AG04449 (cell line): ENCODE data around the gene NPIPA7.
"Not testable (repeated sequence)": the region's sequence is repeated elsewhere in the genome, so short reads cannot be mapped to it uniquely, and the experiment has no call there.

ENCODE experiments used
- CTCF ChIA-PET: fragments of 350-600 bp; formaldehyde crosslinking; extraction: SDS; loops from one replicate; lab custom pipeline; 2021; ENCODE audit warnings: antibody characterized with exemption; lab: Yijun Ruan, JAX
- POLR2A ChIA-PET: fragments of 400-600, 350-600 bp; formaldehyde crosslinking; extraction: SDS; loops from one replicate; lab custom pipeline; 2020; ENCODE audit warnings: antibody characterized with exemption, inconsistent platforms; lab: Yijun Ruan, JAX
- DNase-seq: peaks from one replicate; pipeline ENCODE4 v3.0.0-alpha.2; 2010; ENCODE audit warnings: low read depth, low spot score
- H3K4me3 ChIP-seq: 2 replicates; pipeline ENCODE4 v1.5.1; 2011; ENCODE audit warnings: low read depth, mild to moderate bottlenecking, control low read depth, low read length

Gene NPIPA7

GRCh38 chr16:16378840-16379239 is at the start of gene NPIPA7:
TSS of gene NPIPA7 (plus strand) at chr16:16379140. CDS start at chr16:16379245, 105 bp downstream.
- H3K4me3 ChIP-seq, CTCF ChIA-PET, DNase-seq, POLR2A ChIA-PET: not testable (repeated sequence)

DNA sequence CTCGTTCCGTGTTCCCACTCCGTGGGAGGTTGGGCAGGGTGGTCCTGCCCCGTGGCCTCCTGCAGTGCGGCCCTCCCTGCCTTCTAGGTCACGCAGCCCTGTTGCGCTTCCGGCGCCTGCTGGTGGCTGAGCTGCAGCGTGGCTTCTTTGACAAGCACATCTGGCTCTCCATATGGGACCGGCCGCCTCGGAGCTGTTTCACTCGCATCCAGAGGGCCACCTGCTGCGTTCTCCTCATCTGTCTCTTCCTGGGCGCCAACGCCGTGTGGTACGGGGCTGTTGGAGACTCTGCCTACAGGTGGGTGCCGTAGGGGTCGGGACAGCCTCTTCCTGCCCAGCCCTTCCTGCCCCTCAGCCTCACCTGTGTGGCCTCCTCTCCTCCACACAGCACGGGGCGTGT is 47.5 kb upstream of the NPIPA7 start:
- H3K4me3 ChIP-seq, DNase-seq, POLR2A ChIA-PET, CTCF ChIA-PET: not testable (repeated sequence)

DNA sequence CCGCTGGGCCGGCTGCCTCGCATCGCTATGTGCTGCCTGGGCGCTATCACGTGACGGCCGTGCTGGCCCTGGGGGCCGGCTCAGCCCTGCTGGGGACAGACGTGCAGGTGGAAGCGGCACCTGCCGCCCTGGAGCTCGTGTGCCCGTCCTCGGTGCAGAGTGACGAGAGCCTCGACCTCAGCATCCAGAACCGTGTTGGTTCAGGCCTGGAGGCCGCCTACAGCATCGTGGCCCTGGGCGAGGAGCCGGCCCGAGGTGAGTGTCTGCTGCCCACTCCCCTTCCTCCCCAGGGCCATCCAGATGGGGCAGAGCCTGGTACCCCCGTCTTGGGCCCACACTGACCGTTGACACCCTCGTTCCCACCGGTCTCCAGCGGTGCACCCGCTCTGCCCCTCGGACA is 21.4 kb upstream of the NPIPA7 start:
- H3K4me3 ChIP-seq, DNase-seq, CTCF ChIA-PET, POLR2A ChIA-PET: not testable (repeated sequence)

- DNase-seq, POLR2A ChIA-PET, CTCF ChIA-PET, H3K4me3 ChIP-seq: not testable (repeated sequence)
Observed at GRCh38 chr16:16358539-16359240, 20.2 kb upstream of the NPIPA7 start.

- H3K4me3 ChIP-seq, CTCF ChIA-PET, DNase-seq, POLR2A ChIA-PET: not testable (repeated sequence)
Observed at GRCh38 chr16:16363595-16363994, 15.3 kb upstream of the NPIPA7 start.

GRCh38 chr16:16364100-16364499 is 14.8 kb upstream of the NPIPA7 start:
- POLR2A ChIA-PET, DNase-seq, H3K4me3 ChIP-seq, CTCF ChIA-PET: not testable (repeated sequence)

GRCh38 chr16:16364701-16365100 is 14.2 kb upstream of the NPIPA7 start:
- DNase-seq, CTCF ChIA-PET, POLR2A ChIA-PET, H3K4me3 ChIP-seq: not testable (repeated sequence)

DNA sequence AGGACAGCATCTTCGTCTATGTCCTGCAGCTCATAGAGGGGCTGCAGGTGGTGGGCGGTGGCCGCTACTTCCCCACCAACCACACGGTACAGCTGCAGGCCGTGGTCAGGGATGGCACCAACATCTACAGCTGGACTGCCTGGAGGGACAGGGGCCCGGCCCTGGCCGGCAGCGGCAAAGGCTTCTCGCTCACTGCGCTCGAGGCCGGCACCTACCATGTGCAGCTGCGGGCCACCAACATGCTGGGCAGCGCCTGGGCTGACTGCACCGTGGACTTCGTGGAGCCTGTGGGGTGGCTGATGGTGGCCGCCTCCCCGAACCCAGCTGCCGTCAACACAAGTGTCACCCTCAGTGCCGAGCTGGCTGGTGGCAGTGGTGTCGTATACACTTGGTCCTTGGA is 13.6 kb upstream of the NPIPA7 start:
- DNase-seq, CTCF ChIA-PET, H3K4me3 ChIP-seq, POLR2A ChIA-PET: not testable (repeated sequence)

DNA sequence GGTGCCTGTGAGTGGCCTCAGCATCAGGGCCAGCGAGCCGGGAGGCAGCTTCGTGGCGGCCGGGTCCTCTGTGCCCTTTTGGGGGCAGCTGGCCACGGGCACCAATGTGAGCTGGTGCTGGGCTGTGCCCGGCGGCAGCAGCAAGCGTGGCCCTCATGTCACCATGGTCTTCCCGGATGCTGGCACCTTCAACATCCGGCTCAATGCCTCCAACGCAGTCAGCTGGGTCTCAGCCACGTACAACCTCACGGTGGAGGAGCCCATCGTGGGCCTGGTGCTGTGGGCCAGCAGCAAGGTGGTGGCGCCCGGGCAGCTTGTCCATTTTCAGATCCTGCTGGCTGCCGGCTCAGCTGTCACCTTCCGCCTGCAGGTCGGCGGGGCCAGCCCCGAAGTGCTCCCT is 13.1 kb upstream of the NPIPA7 start:
- CTCF ChIA-PET, POLR2A ChIA-PET, H3K4me3 ChIP-seq, DNase-seq: not testable (repeated sequence)

- CTCF ChIA-PET, H3K4me3 ChIP-seq, DNase-seq, POLR2A ChIA-PET: not testable (repeated sequence)
Observed at GRCh38 chr16:16366552-16367284, 12.2 kb upstream of the NPIPA7 start.

GRCh38 chr16:16367285-16367628 is 11.7 kb upstream of the NPIPA7 start:
- CTCF ChIA-PET, H3K4me3 ChIP-seq, POLR2A ChIA-PET, DNase-seq: not testable (repeated sequence)

- DNase-seq, POLR2A ChIA-PET, CTCF ChIA-PET, H3K4me3 ChIP-seq: not testable (repeated sequence)
Observed at GRCh38 chr16:16369081-16369856, 9.7 kb upstream of the NPIPA7 start.

- CTCF ChIA-PET, POLR2A ChIA-PET: not testable (repeated sequence)
Observed at GRCh38 chr16:16371136-16371735, 7.7 kb upstream of the NPIPA7 start.

GRCh38 chr16:16374192-16374591 is 4.7 kb upstream of the NPIPA7 start:
- CTCF ChIA-PET, H3K4me3 ChIP-seq, POLR2A ChIA-PET, DNase-seq: not testable (repeated sequence)

More at GRCh38 chr16:16371136-16371735, 7.7 kb upstream of the NPIPA7 start:
- H3K4me3 ChIP-seq, DNase-seq: not testable (repeated sequence)

GRCh38 chr16:16399685-16400084 is 20.7 kb downstream of the NPIPA7 start:
- H3K4me3 ChIP-seq, POLR2A ChIA-PET, CTCF ChIA-PET, DNase-seq: not testable (repeated sequence)

DNA sequence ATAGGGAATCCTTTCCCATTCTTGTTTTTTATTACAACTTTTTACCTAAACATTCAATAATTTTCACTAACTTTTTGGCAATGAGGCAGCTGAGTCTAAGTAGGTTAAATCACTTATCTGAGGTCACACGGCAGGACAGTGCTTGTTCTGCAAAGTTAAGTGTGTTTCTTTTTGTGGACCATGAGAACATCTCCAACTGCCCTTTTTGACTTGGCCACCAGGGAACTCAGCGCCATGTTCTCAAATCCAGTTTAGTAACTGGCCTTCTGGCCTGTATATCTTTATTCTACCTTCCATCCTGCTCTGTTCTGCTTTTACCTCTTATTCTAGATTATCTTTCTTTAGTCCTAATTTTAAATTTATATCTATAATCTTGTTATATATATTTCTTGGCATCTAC is 23.4 kb downstream of the NPIPA7 start:
- H3K4me3 ChIP-seq, POLR2A ChIA-PET, DNase-seq, CTCF ChIA-PET: not testable (repeated sequence)
